Measurements from ENCODE around the gene MCU. TPM values are rescaled to one million over a fixed set of nuclear protein-coding genes. Genes with fewer than 3 reads are reported as not detected.
A peak's percentile ranks its signal among the peaks of the same experiment; 100 is the strongest.
"Not testable (repeated sequence)": the region's sequence is repeated elsewhere in the genome, so short reads cannot be mapped to it uniquely, and the experiment has no call there.

Gene MCU
- total RNA-seq, 1 experiment from 2014 or later = 26.8 TPM

GRCh38 chr10:72918352-72918751 is 226.4 kb downstream of the MCU start:
- no peaks in the 10 kb centered on the region for H3K4me1 ChIP-seq (ENCODE audit: control insufficient read depth in 1 of 2, insufficient read depth in 2 of 2, low read length in 2 of 2)
- no peaks in the 10 kb centered on the region for H4K20me1 ChIP-seq (ENCODE audit: insufficient read depth)
- no peak overlapping the region for H3K4me2 ChIP-seq (ENCODE audit: low read length)
- no peak overlapping the region for H3K4me3 ChIP-seq (replicated peaks in 1 of 2; ENCODE audit: low read depth in 1 of 2, low read length in 2 of 2)
- H3K36me3 ChIP-seq (ENCODE audit: control insufficient read depth in 1 of 2, insufficient read depth in 2 of 2, low read length in 2 of 2) = no peaks in the 10 kb centered on the region
- no peak overlapping the region for H3K9ac ChIP-seq (ENCODE audit: low read length)
- intact Hi-C loops (cut with micrococcal nuclease) = no loop called here
- ChIA-PET POLR2A (no interaction called here), CTCF (no interaction called here), RAD21 (ENCODE audit: low non-redundant PET in 1 of 2, low total read pairs in 2 of 2, uncharacterized antibody in 2 of 2, unreplicated experiment in 2 of 2) (no interaction called here)
- ATAC-seq (no peak), DNase-seq (ENCODE audit: low read depth, low spot score) (no peak)
- H3K79me2 ChIP-seq (ENCODE audit: insufficient read depth, low read length) = no peaks in the 10 kb centered on the region
- no peak overlapping the region for H2AFZ ChIP-seq (ENCODE audit: low read depth, low read length, poor library complexity, severe bottlenecking)
- no peaks in the 10 kb centered on the region for H3K9me2 ChIP-seq (ENCODE audit: insufficient read depth)
- H3K27me3 ChIP-seq (ENCODE audit: insufficient read depth, low read length) = no peaks in the 10 kb centered on the region
- TF ChIP-seq RAD21 (IDR thresholded peaks at IDR 0.05; ENCODE audit: low read depth) = peak; percentile 33; the same call in 1 of the 2 replicates
- no peak for TF ChIP-seq SRF (IDR thresholded peaks at IDR 0.05; ENCODE audit: low read depth)
- TF ChIP-seq POLR2AphosphoS5 (IDR thresholded peaks at IDR 0.05; ENCODE audit: low read depth, low read length) = no peak
- TF ChIP-seq, protein P1, sequence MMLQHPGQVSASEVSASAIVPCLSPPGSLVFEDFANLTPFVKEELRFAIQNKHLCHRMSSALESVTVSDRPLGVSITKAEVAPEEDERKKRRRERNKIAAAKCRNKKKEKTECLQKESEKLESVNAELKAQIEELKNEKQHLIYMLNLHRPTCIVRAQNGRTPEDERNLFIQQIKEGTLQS (IDR thresholded peaks at IDR 0.05) = no peak
- no peak overlapping the region for H3K27ac ChIP-seq (ENCODE audit: low read depth, low read length)
- H3K9me3 ChIP-seq (ENCODE audit: control insufficient read depth in 1 of 2, insufficient read depth in 1 of 2, low read depth in 1 of 2, low read length in 2 of 2) = no peaks in the 10 kb centered on the region
- BruUV-seq (replicated peaks) = no TSS peak

GRCh38 chr10:72921147-72921683 is 229.3 kb downstream of the MCU start:
- DNase-seq (ENCODE audit: low read depth, low spot score); H3K9me2 ChIP-seq (ENCODE audit: insufficient read depth); CTCF ChIA-PET; H3K36me3 ChIP-seq (ENCODE audit: control insufficient read depth in 1 of 2, insufficient read depth in 2 of 2, low read length in 2 of 2); H3K9me3 ChIP-seq (ENCODE audit: control insufficient read depth in 1 of 2, insufficient read depth in 1 of 2, low read depth in 1 of 2, low read length in 2 of 2); H2AFZ ChIP-seq (ENCODE audit: low read depth, low read length, poor library complexity, severe bottlenecking); BruUV-seq (replicated peaks); H3K27ac ChIP-seq (ENCODE audit: low read depth, low read length); H3K4me1 ChIP-seq (ENCODE audit: control insufficient read depth in 1 of 2, insufficient read depth in 2 of 2, low read length in 2 of 2); H3K79me2 ChIP-seq (ENCODE audit: insufficient read depth, low read length); H4K20me1 ChIP-seq (ENCODE audit: insufficient read depth); POLR2A ChIA-PET; ATAC-seq; H3K4me2 ChIP-seq (ENCODE audit: low read length); RAD21 ChIA-PET (ENCODE audit: low non-redundant PET in 1 of 2, low total read pairs in 2 of 2, uncharacterized antibody in 2 of 2, unreplicated experiment in 2 of 2); H3K4me3 ChIP-seq (replicated peaks in 1 of 2; ENCODE audit: low read depth in 1 of 2, low read length in 2 of 2); H3K9ac ChIP-seq (ENCODE audit: low read length); intact Hi-C loops (cut with micrococcal nuclease); H3K27me3 ChIP-seq (ENCODE audit: insufficient read depth, low read length): not testable (repeated sequence)

All from HCT116 (cell line).